Lower lobe of right lung (tissue), 2 donors: ENCODE measurements around the gene NDST1. TPM values are rescaled to one million over a fixed set of nuclear protein-coding genes. Genes with fewer than 3 reads are reported as not detected.
A peak's percentile ranks its signal among the peaks of the same experiment; 100 is the strongest.
"Not testable (repeated sequence)": the region's sequence is repeated elsewhere in the genome, so short reads cannot be mapped to it uniquely, and the experiment has no call there.

Source experiments
- ATAC-seq, 2 donors: fragments of 200-7000 bp; cut with Tn5 transposase; one replicate each; pipeline ENCODE4 v1.9.1; 2020 to 2022; ENCODE audit warnings: mild to moderate bottlenecking in 2 of 2, moderate library complexity in 2 of 2
- DNase-seq: peaks from one replicate; pipeline ENCODE4 v3.0.0-alpha.2; 2020
- H3K27ac ChIP-seq: fragments of 200-600 bp; one replicate; pipeline ENCODE4 v1.8.0; 2022
- H3K27me3 ChIP-seq: fragments of 200-600 bp; one replicate; pipeline ENCODE4 v1.8.0; 2022; ENCODE audit warnings: low read depth
- H3K36me3 ChIP-seq: fragments of 200-600 bp; one replicate; pipeline ENCODE4 v1.8.0; 2022; ENCODE audit warnings: mild to moderate bottlenecking
- H3K4me1 ChIP-seq: fragments of 200-600 bp; one replicate; pipeline ENCODE4 v1.8.0; 2022
- H3K4me3 ChIP-seq: fragments of 200-600 bp; one replicate; pipeline ENCODE4 v1.8.0; 2022; ENCODE audit warnings: mild to moderate bottlenecking
- H3K9me3 ChIP-seq: fragments of 200-600 bp; one replicate; pipeline ENCODE4 v1.8.0; 2022
- CTCF ChIP-seq: fragments of 200-600 bp; IDR thresholded peaks from one replicate; pipeline ENCODE4 v1.8.0; 2022; ENCODE audit warnings: antibody characterized with exemption, mild to moderate bottlenecking
- intact Hi-C: fragments of 100-400 bp; cut with DNase I; formaldehyde crosslinking; loops from one replicate; pipeline ENCODE4 v1.11.0; 2022
- total RNA-seq: library from RNA; stranded (reverse); fragmentation: NEBNext Ultra II Directional; extraction: Animal tissue kit (Norgen Biotek cat#: 25700); gene quantifications from one replicate; pipeline ENCODE4 v1.2.1, GENCODE V29; 2021
- donor health status: DM: no; HTN: yes; CAD: no; lungs with severe emphysema.

Gene NDST1
- total RNA-seq, 1 donor from 2014 or later: 117 TPM

- TF ChIP-seq CTCF: no peak
- Histone ChIP-seq H3K9me3 (no peaks in the 10 kb centered on the region), H3K36me3 (peaks cover 8% of the 10 kb centered on the region), H3K4me3 (no peak overlapping the region), H3K27ac (peak overlapping the region; percentile 59), H3K27me3 (no peaks in the 10 kb centered on the region), H3K4me1 (peaks cover 94% of the 10 kb centered on the region)
- intact Hi-C loops: no loop called here
- DNase-seq (no peak), ATAC-seq (peak; percentile 1 to 15)
These were observed 6.8 kb downstream of the NDST1 start for GRCh38 chr5:150514708-150515211.

- TF ChIP-seq CTCF: no peak
- DNase-seq (no peak), ATAC-seq (no peak)
- H3K36me3 ChIP-seq: peaks cover 14% of the 10 kb centered on the region
- no peaks in the 10 kb centered on the region for H3K9me3 ChIP-seq
- no peaks in the 10 kb centered on the region for H3K27me3 ChIP-seq
- peak overlapping the region; percentile 59 for H3K27ac ChIP-seq
- no peak overlapping the region for H3K4me3 ChIP-seq
- H3K4me1 ChIP-seq: peaks cover 88% of the 10 kb centered on the region
- intact Hi-C loops: no loop called here
These were observed 7.5 kb downstream of the NDST1 start for GRCh38 chr5:150515446-150515845.

- Histone ChIP-seq H3K36me3 (peaks cover 19% of the 10 kb centered on the region), H3K9me3 (no peaks in the 10 kb centered on the region), H3K4me3 (no peak overlapping the region), H3K27ac (peak overlapping the region; percentile 59), H3K4me1 (peaks cover 87% of the 10 kb centered on the region), H3K27me3 (no peaks in the 10 kb centered on the region)
- no peak for TF ChIP-seq CTCF
- DNase-seq: no peak
- peak; percentile 22 to 43 for ATAC-seq
- intact Hi-C loops: no loop called here
These were observed 8.1 kb downstream of the NDST1 start for GRCh38 chr5:150516011-150516410.

DNA sequence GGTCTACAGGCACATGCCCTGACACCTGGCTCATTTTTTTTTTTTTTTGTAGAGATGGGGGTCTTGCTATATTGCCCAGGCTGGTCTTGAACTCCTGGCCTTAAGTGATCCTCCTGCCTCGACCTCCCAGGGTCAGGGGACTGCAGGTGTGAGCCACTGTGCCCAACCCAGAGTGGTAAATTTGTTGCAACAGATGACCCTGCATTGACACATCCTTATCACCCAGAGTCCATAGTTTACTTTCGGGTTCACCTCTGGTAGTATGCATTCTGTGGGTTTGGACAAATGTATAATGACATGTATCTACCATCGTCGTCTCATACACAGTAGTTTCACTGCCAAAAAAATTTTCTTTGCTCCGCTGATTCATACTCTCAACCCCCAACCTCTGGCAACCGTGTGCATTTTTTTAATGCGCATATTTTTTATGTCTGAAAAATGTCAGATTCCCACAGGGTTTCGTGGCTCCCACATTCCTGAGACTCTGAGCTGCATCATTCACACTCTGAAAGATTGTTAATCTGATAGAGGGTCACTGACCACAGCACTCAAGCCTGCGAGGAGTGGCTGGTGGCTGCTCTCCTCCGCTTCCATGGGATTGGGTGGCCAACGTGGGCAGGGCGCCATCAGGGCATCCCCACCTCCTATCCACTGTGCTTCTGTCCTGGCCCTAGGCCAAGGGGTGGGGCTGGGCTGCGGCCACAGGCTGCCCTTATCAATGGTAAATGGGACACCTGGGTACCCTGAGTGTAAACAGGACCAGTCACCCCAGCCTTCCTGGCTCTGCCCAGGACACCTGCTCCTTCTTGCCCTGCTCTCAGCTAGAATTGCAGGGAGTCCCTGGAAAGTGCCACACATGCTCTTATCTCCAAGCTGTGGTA is 9.6 kb downstream of the NDST1 start:
- H3K27me3 ChIP-seq: no peaks in the 10 kb centered on the region
- no peaks in the 10 kb centered on the region for H3K9me3 ChIP-seq
- TF ChIP-seq CTCF: no peak
- H3K4me1 ChIP-seq: peaks cover 84% of the 10 kb centered on the region
- peak; percentile 65 to 72 for ATAC-seq
- H3K4me3 ChIP-seq: no peak overlapping the region
- H3K36me3 ChIP-seq: peaks cover 29% of the 10 kb centered on the region
- DNase-seq: peak; percentile 82
- peak overlapping the region; percentile 27 for H3K27ac ChIP-seq
- intact Hi-C loops: no loop called here

GRCh38 chr5:150518712-150519559 is 11.0 kb downstream of the NDST1 start:
- H3K9me3 ChIP-seq, H3K27me3 ChIP-seq, ATAC-seq, intact Hi-C loops, DNase-seq, H3K4me3 ChIP-seq: not testable (repeated sequence)
- H3K27ac ChIP-seq: peak overlapping the region; percentile 8
- peaks cover 84% of the 10 kb centered on the region for H3K4me1 ChIP-seq
- peaks cover 31% of the 10 kb centered on the region for H3K36me3 ChIP-seq
